Activated CD4-positive, alpha-beta T cell treated with anti-CD3 and anti-CD28 coated beads, Interleukin-2, amount 10 ng/mL, durations not matched to agents 7 days and 5 days (primary cell): ENCODE measurements around the gene EIF4EBP3. TPM values are rescaled to one million over a fixed set of nuclear protein-coding genes. Genes with fewer than 3 reads are reported as not detected.
A peak's percentile ranks its signal among the peaks of the same experiment; 100 is the strongest.

Experiments used
- CTCF ChIA-PET: fragments of 350-600 bp; sonication (Branson Sonifier 250); formaldehyde crosslinking; loops from one replicate; lab custom pipeline; 2021; ENCODE audit warnings: antibody characterized with exemption; lab: Charles Lee
- POLR2A ChIA-PET: fragments of 350-600 bp; sonication (Branson Sonifier 250); formaldehyde crosslinking; loops from one replicate; lab custom pipeline; 2021; ENCODE audit warnings: antibody characterized with exemption; lab: Charles Lee
- DNase-seq: peaks from one replicate; pipeline ENCODE4 v3.0.0-alpha.2; 2020
- H3K27ac Mint-ChIP-seq: one replicate; pipeline ENCODE4 v1.8.0; 2021; ENCODE audit warnings: mild to moderate bottlenecking, moderate library complexity, mixed read lengths
- H3K27me3 Mint-ChIP-seq: one replicate; pipeline ENCODE4 v1.8.0; 2021; ENCODE audit warnings: mixed read lengths
- H3K36me3 Mint-ChIP-seq: one replicate; pipeline ENCODE4 v1.8.0; 2021; ENCODE audit warnings: low read depth, mixed read lengths
- H3K4me1 Mint-ChIP-seq: one replicate; pipeline ENCODE4 v1.8.0; 2021; ENCODE audit warnings: mixed read lengths
- H3K4me3 Mint-ChIP-seq: one replicate; pipeline ENCODE4 v1.8.0; 2021; ENCODE audit warnings: mild to moderate bottlenecking, moderate library complexity, mixed read lengths
- H3K9me3 Mint-ChIP-seq: one replicate; pipeline ENCODE4 v1.8.0; 2021; ENCODE audit warnings: mixed read lengths
- total RNA-seq, 2 experiments: library from RNA; stranded (reverse); gene quantifications; one replicate each; pipeline ENCODE4 v1.2.3, GENCODE V29; 2021

Gene EIF4EBP3
- total RNA-seq, 2 experiments from 2014 or later, result 9.5 to 9.7 TPM

- Mint-ChIP-seq H3K27ac (peak overlapping the region; percentile 90), H3K9me3 (no peaks in the 10 kb centered on the region), H3K27me3 (no peaks in the 10 kb centered on the region), H3K4me3 (no peak overlapping the region), H3K36me3 (peaks cover 36% of the 10 kb centered on the region), H3K4me1 (peaks cover 52% of the 10 kb centered on the region)
- ChIA-PET CTCF (interaction anchor here (0.7 to 1.9 kb wide), 3 partner anchors 10 to 87 kb away, joined by 3 to 13 read pairs (median 3); partner anchors contain the start of gene EIF4EBP3), POLR2A (no interaction called here)
- DNase-seq, result no peak
Observed at GRCh38 chr5:140558542-140558941, 11.1 kb downstream of the EIF4EBP3 start.

GRCh38 chr5:140560227-140560626 lies 12.8 kb downstream of the EIF4EBP3 start:
- Mint-ChIP-seq H3K27me3 (no peaks in the 10 kb centered on the region), H3K4me3 (no peak overlapping the region), H3K27ac (no peak overlapping the region), H3K4me1 (peaks cover 43% of the 10 kb centered on the region), H3K36me3 (peaks cover 28% of the 10 kb centered on the region), H3K9me3 (no peaks in the 10 kb centered on the region)
- no peak for DNase-seq
- CTCF ChIA-PET, result interaction anchor here (1.0 to 1.9 kb wide), 2 partner anchors 13 to 17 kb away, joined by 5 to 13 read pairs; partner anchors contain the start of gene EIF4EBP3
- POLR2A ChIA-PET, result no interaction called here

GRCh38 chr5:140561753-140562523 lies 14.5 kb downstream of the EIF4EBP3 start:
- H3K4me3 Mint-ChIP-seq, result no peak overlapping the region
- no peaks in the 10 kb centered on the region for H3K9me3 Mint-ChIP-seq
- H3K36me3 Mint-ChIP-seq, result peaks cover 25% of the 10 kb centered on the region
- H3K27me3 Mint-ChIP-seq, result no peaks in the 10 kb centered on the region
- CTCF ChIA-PET, result interaction anchor here (0.8 to 3.3 kb wide), 4 partner anchors 9 to 159 kb away, joined by 3 to 16 read pairs (median 5); partner anchors contain the start of gene EIF4EBP3
- peaks cover 45% of the 10 kb centered on the region for H3K4me1 Mint-ChIP-seq
- H3K27ac Mint-ChIP-seq, result no peak overlapping the region
- POLR2A ChIA-PET, result no interaction called here
- no peak for DNase-seq

- CTCF ChIA-PET, result interaction anchor here (0.7 to 3.3 kb wide), 5 partner anchors 8 to 162 kb away, joined by 3 to 16 read pairs (median 3); partner anchors contain the start of genes ANKHD1 and EIF4EBP3
- Mint-ChIP-seq H3K27me3 (no peaks in the 10 kb centered on the region), H3K36me3 (peaks cover 32% of the 10 kb centered on the region), H3K9me3 (no peaks in the 10 kb centered on the region), H3K27ac (peak overlapping the region; percentile 95), H3K4me3 (peak overlapping the region; percentile 94), H3K4me1 (peaks cover 51% of the 10 kb centered on the region)
- POLR2A ChIA-PET, result interaction anchor here (0.7 kb wide), 1 partner anchor 200 kb away, joined by 3 read pairs; no protein-coding TSS in a partner anchor
- no peak for DNase-seq
Observed at GRCh38 chr5:140563596-140563995, 16.1 kb downstream of the EIF4EBP3 start.

- no peaks in the 10 kb centered on the region for H3K9me3 Mint-ChIP-seq
- POLR2A ChIA-PET, result no interaction called here
- no peaks in the 10 kb centered on the region for H3K27me3 Mint-ChIP-seq
- peaks cover 37% of the 10 kb centered on the region for H3K36me3 Mint-ChIP-seq
- H3K4me3 Mint-ChIP-seq, result peak within 1 kb of the TSS; percentile 94
- DNase-seq, result peak; percentile 99
- CTCF ChIA-PET, result interaction anchor here (0.9 to 3.2 kb wide), 4 partner anchors 12 to 163 kb away, joined by 3 to 15 read pairs (median 3); partner anchors contain the start of genes ANKHD1 and EIF4EBP3
- peak within 1 kb of the TSS; percentile 95 for H3K27ac Mint-ChIP-seq
- peaks cover 59% of the 10 kb centered on the region for H3K4me1 Mint-ChIP-seq
Observed at GRCh38 chr5:140564196-140565023, 16.9 kb downstream of the EIF4EBP3 start, which contains the start of the genes APBB3 and SLC35A4. TSS of gene APBB3 (minus strand) at chr5:140564598. CDS start at chr5:140564245, 353 bp downstream. TSS of gene SLC35A4 (plus strand) at chr5:140564828. CDS start at chr5:140567170, 2,342 bp downstream.

- no peak for DNase-seq
- CTCF ChIA-PET, result interaction anchor here (0.9 to 3.2 kb wide), 4 partner anchors 12 to 214 kb away, joined by 3 to 15 read pairs (median 4); partner anchors contain the start of gene EIF4EBP3
Observed at GRCh38 chr5:140565024-140565779, 17.7 kb downstream of the EIF4EBP3 start.

GRCh38 chr5:140565780-140566095 lies 18.3 kb downstream of the EIF4EBP3 start:
- H3K27me3 Mint-ChIP-seq, result no peaks in the 10 kb centered on the region
- H3K27ac Mint-ChIP-seq, result peak overlapping the region; percentile 95
- DNase-seq, result no peak
- H3K9me3 Mint-ChIP-seq, result no peaks in the 10 kb centered on the region
- H3K4me1 Mint-ChIP-seq, result peaks cover 68% of the 10 kb centered on the region
- CTCF ChIA-PET, result interaction anchor here (0.9 to 3.2 kb wide), 5 partner anchors 11 to 215 kb away, joined by 3 to 15 read pairs (median 3); partner anchors contain the start of gene EIF4EBP3
- POLR2A ChIA-PET, result no interaction called here
- peak overlapping the region; percentile 94 for H3K4me3 Mint-ChIP-seq
- H3K36me3 Mint-ChIP-seq, result peaks cover 43% of the 10 kb centered on the region

More at GRCh38 chr5:140565024-140565779, 17.7 kb downstream of the EIF4EBP3 start:
- Mint-ChIP-seq H3K27me3 (no peaks in the 10 kb centered on the region), H3K36me3 (peaks cover 41% of the 10 kb centered on the region), H3K4me1 (peaks cover 67% of the 10 kb centered on the region), H3K9me3 (no peaks in the 10 kb centered on the region), H3K4me3 (peak overlapping the region; percentile 94), H3K27ac (peak overlapping the region; percentile 95)
- POLR2A ChIA-PET, result no interaction called here

GRCh38 chr5:140566665-140567064 lies 19.2 kb downstream of the EIF4EBP3 start:
- H3K9me3 Mint-ChIP-seq, result no peaks in the 10 kb centered on the region
- H3K4me1 Mint-ChIP-seq, result peaks cover 68% of the 10 kb centered on the region
- H3K4me3 Mint-ChIP-seq, result no peak overlapping the region
- ChIA-PET POLR2A (no interaction called here), CTCF (interaction anchor here (0.8 to 3.2 kb wide), 4 partner anchors 18 to 322 kb away, joined by 3 to 15 read pairs (median 3); partner anchors contain the start of gene EIF4EBP3)
- peaks cover 44% of the 10 kb centered on the region for H3K36me3 Mint-ChIP-seq
- H3K27me3 Mint-ChIP-seq, result no peaks in the 10 kb centered on the region
- H3K27ac Mint-ChIP-seq, result peak overlapping the region; percentile 68
- DNase-seq, result no peak

GRCh38 chr5:140567136-140567818 lies 19.8 kb downstream of the EIF4EBP3 start:
- peaks cover 68% of the 10 kb centered on the region for H3K4me1 Mint-ChIP-seq
- DNase-seq, result no peak
- no peaks in the 10 kb centered on the region for H3K27me3 Mint-ChIP-seq
- H3K4me3 Mint-ChIP-seq, result no peak overlapping the region
- CTCF ChIA-PET, result interaction anchor here (0.8 to 3.2 kb wide), 4 partner anchors 19 to 323 kb away, joined by 3 to 15 read pairs (median 3); partner anchors contain the start of gene EIF4EBP3
- H3K9me3 Mint-ChIP-seq, result no peaks in the 10 kb centered on the region
- no peak overlapping the region for H3K27ac Mint-ChIP-seq
- H3K36me3 Mint-ChIP-seq, result peaks cover 44% of the 10 kb centered on the region
- POLR2A ChIA-PET, result no interaction called here

GRCh38 chr5:140567871-140568270 lies 20.4 kb downstream of the EIF4EBP3 start:
- no peak for DNase-seq
- ChIA-PET CTCF (interaction anchor here (0.9 kb wide), 1 partner anchor 20 kb away, joined by 3 read pairs; the partner anchor contains the start of gene EIF4EBP3), POLR2A (no interaction called here)
- Mint-ChIP-seq H3K27ac (peak overlapping the region; percentile 97), H3K36me3 (peaks cover 44% of the 10 kb centered on the region), H3K9me3 (no peaks in the 10 kb centered on the region), H3K4me1 (peaks cover 64% of the 10 kb centered on the region), H3K4me3 (no peak overlapping the region), H3K27me3 (no peaks in the 10 kb centered on the region)

- H3K4me3 Mint-ChIP-seq, result peak overlapping the region; percentile 65
- H3K27me3 Mint-ChIP-seq, result no peaks in the 10 kb centered on the region
- peaks cover 58% of the 10 kb centered on the region for H3K4me1 Mint-ChIP-seq
- ChIA-PET POLR2A (no interaction called here), CTCF (interaction anchor here (0.8 to 1.2 kb wide), 5 partner anchors 9 to 67 kb away, joined by 3 read pairs; partner anchors contain the start of gene EIF4EBP3)
- no peak for DNase-seq
- H3K36me3 Mint-ChIP-seq, result peaks cover 44% of the 10 kb centered on the region
- peak overlapping the region; percentile 97 for H3K27ac Mint-ChIP-seq
- H3K9me3 Mint-ChIP-seq, result no peaks in the 10 kb centered on the region
Observed at GRCh38 chr5:140568443-140569063, 21.1 kb downstream of the EIF4EBP3 start.
